K562 (cell line): ENCODE data around the gene REC8. TPM values are rescaled to one million over a fixed set of nuclear protein-coding genes. Genes with fewer than 3 reads are reported as not detected.

ENCODE experiments used
- ATAC-seq: fragments of 200-7000 bp; cut with Tn5 transposase; 3 replicates; pipeline ENCODE4 v1.9.1; 2020; ENCODE audit warnings: moderate library complexity
- BruUV-seq: library from RNA; stranded (reverse); fragments of 400-500 nt; replicated peaks from 2 replicates; lab custom pipeline; 2021; lab: Mats Ljungman, UMichigan
- CTCF ChIA-PET: fragments of 300-600 bp; formaldehyde crosslinking; extraction: SDS; loops from one replicate; lab custom pipeline; 2021; ENCODE audit warnings: low intra/inter-chr PET ratio; lab: Yijun Ruan, JAX
- POLR2A ChIA-PET: fragments of 300-600, 350-650 bp; sonication (Branson Sonifier 250); formaldehyde crosslinking; extraction: SDS; loops from one replicate; lab custom pipeline; 2021; ENCODE audit warnings: antibody characterized with exemption, inconsistent platforms; lab: Yijun Ruan, JAX
- DNase-seq, 4 experiments: peaks; one replicate each; pipeline versions ENCODE4 v3.0.0 to v3.0.0-alpha.2; 2011 to 2018; ENCODE audit warnings: low spot score in 3 of 4, mixed read lengths in 3 of 4; ENCODE audit errors: extremely low read depth in 1 of 4
- FAIRE-seq: peaks from 2 replicates; lab custom pipeline; 2011; peaks lifted over from hg19 to GRCh38; lab: Jason Lieb, UNC
- H2AFZ ChIP-seq: 2 replicates; pipeline ENCODE4 v1.6.0; 2011; ENCODE audit warnings: low read depth, low read length, control low read depth, inconsistent platforms
- H3K27ac ChIP-seq: fragments of 200-600 bp; 3 replicates; pipeline ENCODE4 v1.8.0; 2011; ENCODE audit warnings: low read depth, mild to moderate bottlenecking, control low read depth, inconsistent platforms, low read length, moderate library complexity, mixed read lengths; ENCODE audit errors: extremely low read depth
- H3K27me3 ChIP-seq, 2 experiments: fragments of 300-600 bp in 1 of 2; 2 replicates in 1 of 2; 3 replicates in 1 of 2; pipeline versions ENCODE4 v1.6.0 to v1.8.0; 2011; ENCODE audit warnings: inconsistent platforms in 2 of 2, low read length in 2 of 2, mild to moderate bottlenecking in 1 of 2, mixed read lengths in 1 of 2, moderate library complexity in 1 of 2; ENCODE audit not compliant: control insufficient read depth in 2 of 2, insufficient read depth in 2 of 2
- H3K36me3 ChIP-seq: fragments of 300-600 bp; 3 replicates; pipeline ENCODE4 v1.8.0; 2011; ENCODE audit warnings: mild to moderate bottlenecking, low read length, inconsistent platforms; ENCODE audit not compliant: control insufficient read depth, insufficient read depth
- H3K4me1 ChIP-seq, 2 experiments: fragments of 200-600 bp in 1 of 2; replicated peaks in 1 of 2; 2 replicates in 1 of 2; 3 replicates in 1 of 2; pipeline versions ENCODE4 v1.5.1 to v1.8.0; 2011; ENCODE audit warnings: inconsistent platforms in 2 of 2, low read length in 2 of 2, mild to moderate bottlenecking in 1 of 2, mixed read lengths in 1 of 2, moderate library complexity in 1 of 2; ENCODE audit not compliant: control insufficient read depth in 2 of 2, insufficient read depth in 2 of 2
- H3K4me2 ChIP-seq: 2 replicates; pipeline ENCODE4 v1.6.1; 2011; ENCODE audit warnings: low read length, control low read depth, inconsistent platforms, mixed read lengths; ENCODE audit not compliant: insufficient read depth
- H3K4me3 ChIP-seq: fragments of 200-600 bp; sonication (generic), shearing (Covaris generic); 2 replicates; pipeline ENCODE4 v1.5.1; 2016; ENCODE audit warnings: control low read depth, inconsistent platforms
- H3K79me2 ChIP-seq: fragments of 200-600 bp; 3 replicates; pipeline ENCODE4 v1.8.0; 2011; ENCODE audit warnings: low read length, inconsistent platforms; ENCODE audit not compliant: control insufficient read depth, insufficient read depth
- H3K9ac ChIP-seq, 2 experiments: 2 replicates each; pipeline versions ENCODE4 v1.6.0 to v1.6.1; 2011; ENCODE audit warnings: low read depth in 2 of 2, low read length in 2 of 2, control low read depth in 1 of 2, inconsistent platforms in 1 of 2, mild to moderate bottlenecking in 1 of 2, mixed read lengths in 1 of 2; ENCODE audit not compliant: insufficient read depth in 1 of 2
- H3K9me1 ChIP-seq: one replicate; pipeline ENCODE4 v1.6.0; 2011; ENCODE audit warnings: inconsistent platforms, mild to moderate bottlenecking, low read length, moderate library complexity; ENCODE audit not compliant: control insufficient read depth, insufficient read depth
- H3K9me3 ChIP-seq: replicated peaks from 2 replicates; pipeline ENCODE4 v1.5.1; 2011; ENCODE audit warnings: low read depth, low read length, inconsistent platforms; ENCODE audit not compliant: control insufficient read depth, insufficient read depth
- H4K20me1 ChIP-seq: replicated peaks from 2 replicates; pipeline ENCODE4 v1.6.1; 2011; ENCODE audit warnings: low read length, inconsistent platforms, mixed read lengths; ENCODE audit not compliant: control insufficient read depth, insufficient read depth
- BCL6 ChIP-seq: fragments of 250-450 bp; sonication (Bioruptor Pico); IDR thresholded peaks from 2 replicates; pipeline ENCODE4 v1.4.0; 2020
- DACH1 ChIP-seq: fragments of 450-650 bp; IDR thresholded peaks from 2 replicates; pipeline ENCODE4 v1.6.1; 2018; ENCODE audit not compliant: partially characterized antibody
- FUS ChIP-seq: fragments of 200-400 bp; formaldehyde crosslinking; optimal IDR thresholded peaks from 2 replicates; pipeline ENCODE3; 2017; ENCODE audit warnings: low read depth, low read length
- HEY1 ChIP-seq: fragments of 250-450 bp; sonication (Bioruptor Pico); IDR thresholded peaks from 2 replicates; pipeline ENCODE4 v1.5.0; 2020; ENCODE audit warnings: mild to moderate bottlenecking, moderate library complexity, borderline replicate concordance
- KDM1A ChIP-seq, 2 experiments: fragments of 450-650 bp; IDR thresholded peaks; 2 replicates each; pipeline ENCODE4 v1.6.1; 2016; ENCODE audit warnings: mild to moderate bottlenecking in 2 of 2
- PHF20 ChIP-seq: fragments of 450-650 bp; IDR thresholded peaks from 2 replicates; pipeline ENCODE4 v1.6.1; 2018; ENCODE audit not compliant: partially characterized antibody
- U2AF2 ChIP-seq: fragments of 200-400 bp; formaldehyde crosslinking; optimal IDR thresholded peaks from 2 replicates; pipeline ENCODE3; 2017; ENCODE audit warnings: low read depth, mild to moderate bottlenecking, low read length
- ZNF124 ChIP-seq: sonication (generic); formaldehyde crosslinking; IDR thresholded peaks from 2 replicates; pipeline ENCODE4 v1.8.1; 2022; ENCODE audit warnings: missing genetic modification reagents
- ZNF165 ChIP-seq: fragments of 250-450 bp; sonication (Bioruptor Pico); IDR thresholded peaks from 2 replicates; pipeline ENCODE4 v1.4.0; 2020; ENCODE audit warnings: borderline replicate concordance
- WGBS: fragments of 100-300 bp; shearing (Covaris generic); methylation state at CpG from one replicate; pipeline ENCODE4 v1.1.6; 2016; ENCODE audit warnings: low coverage, mixed read lengths; ENCODE audit not compliant: insufficient coverage; ENCODE audit errors: missing lambda C conversion rate; 5-methylcytosine and 5-hydroxymethylcytosine counted together
- in situ Hi-C: fragments of 300-500 bp; cut with MboI; formaldehyde crosslinking; loops from 4 replicates; pipeline ENCODE4 v1.15.0; 2018; ENCODE audit warnings: inconsistent platforms, mixed read lengths
- intact Hi-C: fragments of 100-400 bp; cut with micrococcal nuclease; formaldehyde crosslinking; loops from 2 replicates; pipeline ENCODE4 v1.14.2; 2022
- polyA plus RNA-seq, 8 experiments: library from polyadenylated mRNA; depleted of rRNA in 4 of 8; stranded (reverse) in 5 of 8; unstranded in 3 of 8; fragments of >200 nt; fragmentation: Nextera tagmentation in 2 of 8; fragmentation: Illumina TruSeq in 1 of 8; extraction: Ambion mirVana in 2 of 8; extraction: Trizol in 1 of 8; gene quantifications; 2 replicates each; pipeline versions ENCODE4 v1.2.1 to v1.2.3, GENCODE V29; 2011 to 2014; ENCODE audit warnings: inconsistent platforms in 1 of 8, missing spikeins in 1 of 8
- total RNA-seq, 7 experiments: library from RNA; depleted of rRNA in 6 of 7; stranded (reverse); fragments of >200 nt in 6 of 7; fragmentation: Illumina TruSeq in 2 of 7; extraction: Trizol in 2 of 7; gene quantifications; 2 replicates each; pipeline versions ENCODE4 v1.2.1 to v1.2.3, GENCODE V29; 2011 to 2021; ENCODE audit warnings: low replicate concordance in 1 of 7
- TF ChIP-seq, protein P1 (sequence below): sonication (generic); formaldehyde crosslinking; IDR thresholded peaks from 2 replicates; pipeline ENCODE4 v1.8.0; 2022; ENCODE audit warnings: mild to moderate bottlenecking, missing genetic modification reagents
- TF ChIP-seq, protein P2 (sequence below): sonication (generic); formaldehyde crosslinking; IDR thresholded peaks from 2 replicates; pipeline ENCODE4 v1.9.0; 2022; ENCODE audit warnings: mild to moderate bottlenecking, missing genetic modification reagents
- TF ChIP-seq, protein P3 (sequence below), 2 experiments: fragments of 200-800 bp in 1 of 2; sonication (Bioruptor generic) in 1 of 2; sonication (generic) in 1 of 2; formaldehyde crosslinking in 1 of 2; IDR thresholded peaks in 1 of 2; conservative IDR thresholded peaks in 1 of 2; 2 replicates each; pipeline versions ENCODE4 v1.5.0 to v1.6.1; 2016 to 2020; ENCODE audit warnings: missing compliant biosample characterization in 1 of 2, missing genetic modification characterization in 1 of 2, missing genetic modification reagents in 1 of 2
- TF ChIP-seq, protein P4 (sequence below), 2 experiments: fragments of 450-650 bp; IDR thresholded peaks; 2 replicates each; pipeline ENCODE4 v1.6.1; 2016

The REC8 gene
- total and polyA plus RNA-seq, 9 of the 15 experiments (the other 6 are each of a cell fraction or from before 2014, with no cell fraction given): 0.11 to 2.5 (median 0.85) TPM

DNA sequence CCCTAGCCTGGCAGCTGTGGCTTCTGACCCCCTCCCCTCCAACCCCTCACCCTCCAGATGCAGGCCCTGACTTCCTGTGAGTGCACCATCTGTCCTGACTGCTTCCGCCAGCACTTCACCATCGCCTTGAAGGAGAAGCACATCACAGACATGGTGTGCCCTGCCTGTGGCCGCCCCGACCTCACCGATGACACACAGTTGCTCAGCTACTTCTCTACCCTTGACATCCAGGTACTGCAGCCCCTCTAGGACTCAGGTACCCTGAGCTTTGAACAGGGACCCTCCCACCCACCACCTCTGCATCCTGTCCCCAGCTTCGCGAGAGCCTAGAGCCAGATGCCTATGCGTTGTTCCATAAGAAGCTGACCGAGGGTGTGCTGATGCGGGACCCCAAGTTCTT is 16.8 kb upstream of the REC8 start (continued):
- TF ChIP-seq, protein P1, sequence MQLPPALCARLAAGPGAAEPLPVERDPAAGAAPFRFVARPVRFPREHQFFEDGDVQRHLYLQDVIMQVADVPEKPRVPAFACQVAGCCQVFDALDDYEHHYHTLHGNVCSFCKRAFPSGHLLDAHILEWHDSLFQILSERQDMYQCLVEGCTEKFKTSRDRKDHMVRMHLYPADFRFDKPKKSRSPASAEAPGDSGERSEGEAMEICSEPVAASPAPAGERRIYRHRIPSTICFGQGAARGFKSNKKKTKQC: no peak
- TF ChIP-seq DACH1 (no peak), U2AF2 (no peak), ZNF165 (CRISPR knock-in tag) (no peak), ZNF124 (CRISPR knock-in tag) (no peak), BCL6 (CRISPR knock-in tag) (no peak), FUS (no peak)
- TF ChIP-seq, protein P2, sequence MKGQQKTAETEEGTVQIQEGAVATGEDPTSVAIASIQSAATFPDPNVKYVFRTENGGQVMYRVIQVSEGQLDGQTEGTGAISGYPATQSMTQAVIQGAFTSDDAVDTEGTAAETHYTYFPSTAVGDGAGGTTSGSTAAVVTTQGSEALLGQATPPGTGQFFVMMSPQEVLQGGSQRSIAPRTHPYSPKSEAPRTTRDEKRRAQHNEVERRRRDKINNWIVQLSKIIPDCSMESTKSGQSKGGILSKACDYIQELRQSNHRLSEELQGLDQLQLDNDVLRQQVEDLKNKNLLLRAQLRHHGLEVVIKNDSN: no peak

DNA sequence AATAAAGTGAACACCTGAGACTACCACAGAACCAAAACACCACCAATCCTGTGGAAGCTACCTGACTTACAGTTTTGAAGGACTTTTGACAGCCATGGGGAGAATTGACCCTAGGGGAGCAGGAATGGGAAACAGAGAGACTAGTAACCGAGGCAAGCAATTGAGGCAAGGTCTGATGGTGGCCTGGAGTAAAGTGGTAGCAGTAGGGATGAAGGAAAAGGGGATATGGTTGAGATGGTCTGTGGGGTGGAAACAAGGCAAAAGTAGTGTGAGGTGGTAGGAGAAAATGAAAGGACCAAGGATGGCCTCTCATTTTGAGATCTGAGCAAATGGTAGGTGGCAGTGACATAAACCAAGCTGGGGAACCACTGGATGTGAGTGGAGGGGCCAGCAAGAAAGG is 15.0 kb upstream of the REC8 start:
- FAIRE-seq (no peak), ATAC-seq (no peak), DNase-seq (no peak)
- Histone ChIP-seq H3K4me3 (no peak overlapping the region), H3K4me1 (peaks cover 6 to 19% of the 10 kb centered on the region in 2 experiments; a peak in 4 of 5 replicates), H2AFZ (no peak overlapping the region), H3K9me1 (no peaks in the 10 kb centered on the region), H3K27ac (no peak overlapping the region), H3K36me3 (peaks cover 58% of the 10 kb centered on the region; the same call in 2 of the 3 replicates), H3K4me2 (no peak overlapping the region), H3K9ac (no peak overlapping the region), H3K79me2 (peaks cover 6% of the 10 kb centered on the region; the same call in 1 of the 3 replicates), H3K27me3 (no peaks in the 10 kb centered on the region), H3K9me3 (no peaks in the 10 kb centered on the region), H4K20me1 (no peaks in the 10 kb centered on the region)
- ChIA-PET CTCF (no interaction called here), POLR2A (interaction anchor here (0.7 kb wide), 1 partner anchor 10 kb away, joined by 3 read pairs; the partner anchor contains the start of gene PSME2)
- 100% methylated on average over 1 of the region's 1 CpG for WGBS
- in situ Hi-C loops (no loop called here), intact Hi-C loops (no loop called here)
- BruUV-seq: no TSS peak
- no peak for TF ChIP-seq KDM1A (IDR thresholded peaks at IDR 0.05)
- no peak for TF ChIP-seq PHF20
- TF ChIP-seq, protein P3, sequence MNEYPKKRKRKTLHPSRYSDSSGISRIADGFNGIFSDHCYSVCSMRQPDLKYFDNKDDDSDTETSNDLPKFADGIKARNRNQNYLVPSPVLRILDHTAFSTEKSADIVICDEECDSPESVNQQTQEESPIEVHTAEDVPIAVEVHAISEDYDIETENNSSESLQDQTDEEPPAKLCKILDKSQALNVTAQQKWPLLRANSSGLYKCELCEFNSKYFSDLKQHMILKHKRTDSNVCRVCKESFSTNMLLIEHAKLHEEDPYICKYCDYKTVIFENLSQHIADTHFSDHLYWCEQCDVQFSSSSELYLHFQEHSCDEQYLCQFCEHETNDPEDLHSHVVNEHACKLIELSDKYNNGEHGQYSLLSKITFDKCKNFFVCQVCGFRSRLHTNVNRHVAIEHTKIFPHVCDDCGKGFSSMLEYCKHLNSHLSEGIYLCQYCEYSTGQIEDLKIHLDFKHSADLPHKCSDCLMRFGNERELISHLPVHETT (CRISPR knock-in tag; conservative IDR thresholded peaks at IDR 0.05 in 1 of 2, IDR thresholded peaks at IDR 0.05 in 1 of 2): no peak
- TF ChIP-seq HEY1 (CRISPR knock-in tag): no peak
- TF ChIP-seq, protein P4, sequence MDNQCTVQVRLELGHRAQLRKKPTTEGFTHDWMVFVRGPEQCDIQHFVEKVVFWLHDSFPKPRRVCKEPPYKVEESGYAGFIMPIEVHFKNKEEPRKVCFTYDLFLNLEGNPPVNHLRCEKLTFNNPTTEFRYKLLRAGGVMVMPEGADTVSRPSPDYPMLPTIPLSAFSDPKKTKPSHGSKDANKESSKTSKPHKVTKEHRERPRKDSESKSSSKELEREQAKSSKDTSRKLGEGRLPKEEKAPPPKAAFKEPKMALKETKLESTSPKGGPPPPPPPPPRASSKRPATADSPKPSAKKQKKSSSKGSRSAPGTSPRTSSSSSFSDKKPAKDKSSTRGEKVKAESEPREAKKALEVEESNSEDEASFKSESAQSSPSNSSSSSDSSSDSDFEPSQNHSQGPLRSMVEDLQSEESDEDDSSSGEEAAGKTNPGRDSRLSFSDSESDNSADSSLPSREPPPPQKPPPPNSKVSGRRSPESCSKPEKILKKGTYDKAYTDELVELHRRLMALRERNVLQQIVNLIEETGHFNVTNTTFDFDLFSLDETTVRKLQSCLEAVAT (IDR thresholded peaks at IDR 0.05): no peak
